GM21367 (cell line): Measurements from ENCODE around the gene SCUBE1.

ENCODE experiments used
- ATAC-seq: cut with Tn5 transposase; IDR thresholded peaks from one replicate; pipeline ENCODE4 v1.9.1; 2021; ENCODE audit not compliant: unreplicated experiment

Gene SCUBE1

DNA sequence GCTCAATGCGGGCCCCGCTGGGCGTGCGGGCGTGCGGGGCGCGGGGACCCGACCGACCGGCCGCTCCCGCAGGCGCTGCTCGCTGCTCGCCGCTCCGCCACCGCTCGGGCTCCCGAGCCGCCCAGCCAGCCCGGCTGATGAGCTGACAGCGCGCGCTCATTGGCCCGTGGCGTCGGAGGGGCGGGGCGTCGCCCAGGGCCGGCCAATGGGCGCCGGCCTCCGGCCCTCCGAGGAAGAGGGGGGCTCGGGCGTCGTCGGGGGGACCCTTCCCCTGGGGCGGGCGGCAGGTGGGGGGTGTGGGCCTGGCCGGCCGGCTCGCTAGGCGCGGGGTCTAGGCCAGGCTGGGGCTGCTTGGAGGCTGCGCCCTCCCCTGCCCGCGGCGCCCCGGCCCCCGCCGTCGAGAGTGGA, at the start of gene SCUBE1:
Gene SCUBE1, minus strand, starts transcription at position 111 of the 408 bp plus-strand sequence. CDS start 111 bp downstream, outside the sequence.
- ATAC-seq: no peak

- no peak for ATAC-seq
Measured at GRCh38 chr22:43392385-43392989, 49.3 kb upstream of the SCUBE1 start.

DNA sequence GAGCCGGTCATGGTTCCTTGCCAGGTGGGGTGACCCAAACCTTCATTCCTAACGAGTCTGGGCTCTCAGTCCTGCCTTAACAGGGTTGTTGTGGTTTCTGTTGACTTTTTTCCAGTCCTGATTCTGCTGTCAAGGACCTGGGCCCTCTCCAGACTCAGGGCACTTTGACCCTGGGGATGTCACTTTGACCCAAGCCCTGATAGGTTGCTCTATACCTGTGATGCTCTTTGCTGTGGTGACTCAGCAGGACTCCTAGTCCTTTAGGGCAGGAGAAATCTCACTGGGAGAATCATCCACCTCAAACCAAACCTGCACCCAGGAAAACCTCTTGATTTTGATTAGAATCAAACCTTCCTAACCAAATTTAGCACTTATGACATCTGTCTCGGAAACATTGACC, 48.1 kb upstream of the SCUBE1 start:
- no peak for ATAC-seq

GRCh38 chr22:43390872-43391271, 47.7 kb upstream of the SCUBE1 start:
- ATAC-seq: no peak

DNA sequence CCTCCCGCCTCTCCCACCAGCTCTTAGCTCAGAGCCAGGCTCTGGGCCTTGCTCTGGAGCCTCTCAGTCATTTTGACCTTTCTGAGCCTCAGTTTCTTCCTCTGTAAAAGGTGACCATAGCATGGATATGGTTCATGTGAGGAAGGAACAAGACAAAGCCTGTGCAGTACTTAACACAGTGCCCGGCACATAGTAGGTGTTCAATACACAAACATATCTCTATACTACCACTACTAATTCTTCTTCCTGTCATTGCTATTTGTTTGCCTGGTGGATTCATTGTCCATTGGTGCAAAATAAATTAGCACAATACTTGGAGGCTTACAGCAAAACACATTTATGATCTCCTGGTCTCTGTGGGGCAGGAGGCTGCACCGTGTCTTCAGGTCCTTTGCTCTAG, 47.0 kb upstream of the SCUBE1 start:
- ATAC-seq: no peak

GRCh38 chr22:43389227-43389836, 46.2 kb upstream of the SCUBE1 start:
- no peak for ATAC-seq

DNA sequence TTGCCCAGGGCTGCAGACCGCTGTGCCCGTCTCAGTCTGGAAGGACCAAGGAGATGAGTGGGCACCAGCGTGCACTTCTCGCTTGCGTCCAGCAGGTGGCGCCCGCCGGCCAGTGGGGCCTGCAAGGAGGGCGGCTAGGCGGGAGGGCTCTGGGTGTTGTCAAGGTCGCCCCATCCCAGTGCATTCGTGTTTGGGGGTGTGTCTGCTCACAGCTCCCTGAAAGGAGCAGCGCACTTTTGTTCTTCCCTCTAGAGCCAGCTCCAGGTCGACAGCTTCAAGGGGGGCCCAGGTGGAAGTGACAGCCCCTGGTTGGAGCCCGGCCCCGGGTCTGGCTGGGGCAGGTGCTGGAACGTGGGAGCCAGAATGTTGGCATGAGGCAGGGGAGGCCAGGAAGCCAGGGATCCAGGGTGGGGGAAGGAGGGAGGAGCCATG, 45.3 kb upstream of the SCUBE1 start:
- no peak for ATAC-seq

- ATAC-seq: no peak
Measured at GRCh38 chr22:43387815-43388214, 44.6 kb upstream of the SCUBE1 start.

DNA sequence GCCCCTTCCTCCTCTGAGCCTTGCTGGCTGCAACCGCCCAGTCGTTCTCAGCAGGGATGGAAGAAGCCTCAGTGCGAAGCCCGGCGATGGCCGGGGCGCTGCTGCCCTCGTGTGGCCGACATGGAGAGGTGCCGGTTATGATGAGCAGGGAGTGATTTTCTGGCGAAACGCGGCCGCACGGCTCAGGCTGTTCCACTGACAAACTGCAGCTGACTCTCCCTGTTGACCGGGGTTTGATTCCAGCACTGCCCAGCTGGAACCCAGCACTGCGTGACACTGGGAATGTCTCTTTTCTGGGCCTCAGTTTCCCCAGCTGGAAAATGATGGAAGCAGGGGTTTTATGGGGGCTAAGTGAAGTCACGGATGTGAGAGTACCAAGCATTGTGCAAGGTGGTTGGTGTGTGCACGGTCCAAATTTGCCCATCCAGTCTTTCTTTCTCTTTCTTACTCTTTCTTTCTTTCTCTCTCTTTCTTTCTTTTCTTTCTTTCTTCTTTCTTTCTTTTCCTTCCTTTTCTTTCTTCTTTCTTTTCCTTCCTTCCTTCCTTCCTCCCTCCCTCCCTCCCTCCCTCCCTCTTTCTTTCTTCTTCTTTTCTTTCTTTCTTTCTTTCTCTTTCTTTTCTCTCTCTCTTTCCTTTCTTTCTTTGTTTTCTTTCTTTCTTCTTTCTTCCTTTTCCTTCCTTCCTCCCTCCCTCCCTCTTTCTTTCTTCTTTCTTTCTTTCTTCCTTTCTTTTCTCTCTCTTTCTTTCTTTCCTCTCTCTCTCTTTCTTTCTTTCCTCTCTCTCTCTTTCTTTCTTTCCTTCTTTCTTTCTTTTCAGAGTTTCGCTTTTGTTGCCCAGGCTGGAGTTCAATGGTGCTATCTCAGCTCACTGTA, 42.8 kb upstream of the SCUBE1 start:
- no peak for ATAC-seq

- ATAC-seq: no peak
Measured at GRCh38 chr22:43384863-43385262, 41.7 kb upstream of the SCUBE1 start.

GRCh38 chr22:43381693-43382092, 38.5 kb upstream of the SCUBE1 start:
- no peak for ATAC-seq

DNA sequence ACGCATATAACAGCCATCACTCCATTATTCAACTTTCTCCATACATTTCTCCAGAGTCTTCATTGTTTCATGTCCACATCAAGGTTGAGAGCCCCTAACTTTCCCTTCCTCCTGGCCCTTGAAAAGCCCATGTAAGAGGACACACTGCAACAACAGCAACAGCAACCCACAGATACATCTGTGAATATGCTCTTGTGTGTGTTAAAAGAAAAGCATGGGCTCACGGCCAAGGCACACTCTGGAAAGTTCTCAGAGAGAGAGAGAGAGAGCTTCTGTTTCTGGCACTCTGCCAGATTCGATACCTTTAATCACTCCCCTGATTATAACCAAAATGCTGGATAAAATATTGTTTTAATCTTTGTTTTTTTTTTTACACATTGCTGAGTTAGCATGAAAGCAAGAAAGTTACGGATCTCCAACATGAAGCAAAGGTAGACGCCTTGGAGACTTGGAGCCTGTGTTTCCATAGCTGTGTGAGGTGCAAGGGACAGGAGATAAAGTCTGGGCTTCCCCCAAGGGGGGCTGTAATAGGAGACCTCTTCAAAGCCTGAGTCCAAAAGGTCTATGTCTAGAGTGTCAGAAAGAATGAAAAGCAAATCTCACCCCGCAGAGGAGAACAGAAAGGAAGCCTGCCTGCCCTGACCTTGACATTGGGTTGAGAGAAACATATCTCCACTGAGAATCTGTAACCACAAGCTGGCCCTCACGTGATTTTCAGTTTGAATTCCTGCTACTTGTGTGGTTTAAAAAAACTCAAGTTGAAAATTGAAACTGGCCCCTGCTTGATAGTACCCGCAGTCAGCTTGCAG, 34.9 kb upstream of the SCUBE1 start:
- ATAC-seq: no peak

- no peak for ATAC-seq
Measured at GRCh38 chr22:43377548-43377895, 34.4 kb upstream of the SCUBE1 start.

- no peak for ATAC-seq
Measured at GRCh38 chr22:43376765-43377547, 33.8 kb upstream of the SCUBE1 start.

DNA sequence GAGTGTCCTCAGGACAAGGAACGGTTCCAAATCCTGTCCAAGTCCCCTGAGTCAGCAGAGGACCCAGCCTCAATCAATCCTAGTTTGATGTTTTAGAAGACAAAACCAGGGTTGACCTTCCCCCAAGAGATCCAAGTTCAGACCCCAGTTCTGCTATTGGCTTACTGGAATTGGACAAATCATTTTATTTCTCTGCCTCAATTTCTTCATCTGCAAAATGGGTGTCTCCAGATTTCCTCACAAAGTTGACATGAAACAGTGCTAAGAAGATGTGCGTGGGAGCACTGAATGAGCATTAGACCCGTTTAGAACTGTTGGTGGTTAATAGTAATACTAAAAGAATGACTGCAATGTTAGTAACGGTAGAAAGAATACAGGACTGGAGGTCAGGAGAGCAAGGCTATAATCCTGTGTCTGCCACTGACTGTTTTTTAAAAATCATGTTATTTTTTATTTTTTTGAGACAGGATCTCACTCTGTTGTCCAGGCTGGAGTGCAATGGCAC, 32.8 kb upstream of the SCUBE1 start:
- ATAC-seq: no peak

- no peak for ATAC-seq
Measured at GRCh38 chr22:43370036-43370435, 26.9 kb upstream of the SCUBE1 start.

DNA sequence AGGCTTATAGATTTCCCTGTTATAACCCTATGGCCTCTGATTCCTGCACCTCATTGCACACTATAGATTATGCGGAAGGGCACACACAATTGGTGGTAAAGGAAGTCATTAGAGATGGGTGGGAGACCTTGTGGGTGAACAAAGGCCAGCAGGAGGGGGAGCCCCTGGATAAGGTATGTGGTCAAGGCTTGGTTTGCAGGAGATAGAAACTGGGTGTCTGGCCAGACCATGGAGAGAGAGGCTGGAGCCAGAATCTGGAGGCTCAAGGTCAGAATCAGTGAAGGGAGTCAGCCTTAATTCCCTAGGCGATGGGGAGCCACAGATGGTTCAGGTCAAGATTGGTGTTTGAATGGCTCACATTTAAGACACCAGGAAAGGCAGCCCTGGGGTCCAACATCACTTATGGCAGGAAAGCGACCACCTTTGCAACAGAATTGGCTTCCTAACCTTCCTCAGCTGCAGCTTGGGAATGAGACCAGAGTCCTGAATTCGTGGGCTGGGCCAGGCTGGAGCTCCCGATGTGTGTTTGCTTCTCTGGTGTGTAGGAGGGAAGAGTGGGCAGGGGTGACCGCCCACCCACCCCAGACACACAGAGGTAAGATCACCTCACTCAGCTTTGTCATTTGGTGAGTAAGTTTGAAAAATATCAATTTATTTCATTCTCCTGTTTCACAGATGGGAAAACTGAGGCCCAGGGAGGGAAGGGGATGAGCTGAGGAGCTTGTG, 22.7 kb upstream of the SCUBE1 start:
- ATAC-seq: no peak

- ATAC-seq: no peak
Measured at GRCh38 chr22:43364169-43364435, 20.9 kb upstream of the SCUBE1 start.

- ATAC-seq: no peak
Measured at GRCh38 chr22:43363315-43364168, 20.4 kb upstream of the SCUBE1 start.
